DND-41 (cell line): Measurements from ENCODE around the gene TAS1R3.

Experiments
- ATAC-seq: fragments of 200-7000 bp; cut with Tn5 transposase; 3 replicates; pipeline ENCODE4 v1.9.1; 2021; ENCODE audit warnings: low read depth; ENCODE audit not compliant: insufficient read depth
- DNase-seq: peaks from one replicate; pipeline ENCODE4 v3.0.0-alpha.2; 2020
- H2AFZ ChIP-seq: 2 replicates; pipeline ENCODE4 v1.6.0; 2012; ENCODE audit warnings: low read depth, low read length
- H3K27ac ChIP-seq: 2 replicates; pipeline ENCODE4 v1.5.1; 2012; ENCODE audit warnings: low read length, inconsistent platforms
- H3K27me3 ChIP-seq: fragments of 200-600 bp; sonication (generic); 2 replicates; pipeline ENCODE4 v1.6.0; 2012; ENCODE audit warnings: low read length, mild to moderate bottlenecking, inconsistent platforms; ENCODE audit not compliant: insufficient read depth, poor library complexity
- H3K36me3 ChIP-seq: 2 replicates; pipeline ENCODE4 v1.5.1; 2012; ENCODE audit warnings: low read length, inconsistent platforms; ENCODE audit not compliant: insufficient read depth
- H3K4me1 ChIP-seq: 2 replicates; pipeline ENCODE4 v1.5.1; 2012; ENCODE audit warnings: mild to moderate bottlenecking, low read length; ENCODE audit not compliant: insufficient read depth
- H3K4me2 ChIP-seq: 2 replicates; pipeline ENCODE4 v1.6.0; 2012; ENCODE audit warnings: mild to moderate bottlenecking, moderate library complexity, low read length, inconsistent platforms; ENCODE audit not compliant: insufficient read depth
- H3K4me3 ChIP-seq, 2 experiments: fragments of 200-600 bp in 1 of 2; shearing (Covaris generic) in 1 of 2; 2 replicates each; pipeline ENCODE4 v1.5.1; 2012 to 2016; ENCODE audit warnings: inconsistent platforms in 2 of 2, low read length in 2 of 2, mild to moderate bottlenecking in 2 of 2, low read depth in 1 of 2, moderate library complexity in 1 of 2
- H3K79me2 ChIP-seq: 2 replicates; pipeline ENCODE4 v1.6.0; 2012; ENCODE audit warnings: low read length, inconsistent platforms; ENCODE audit not compliant: insufficient read depth
- H3K9ac ChIP-seq: 2 replicates; pipeline ENCODE4 v1.6.0; 2012; ENCODE audit warnings: low read depth, mild to moderate bottlenecking, inconsistent platforms, low read length, moderate library complexity
- H3K9me3 ChIP-seq: 2 replicates; pipeline ENCODE4 v1.5.1; 2012; ENCODE audit warnings: low read length, moderate library complexity, mild to moderate bottlenecking, inconsistent platforms; ENCODE audit not compliant: insufficient read depth, severe bottlenecking
- H4K20me1 ChIP-seq: 2 replicates; pipeline ENCODE4 v1.6.0; 2012; ENCODE audit warnings: low read length; ENCODE audit not compliant: insufficient read depth
- CTCF ChIP-seq: IDR thresholded peaks from 2 replicates; pipeline ENCODE4 v1.5.1; 2012; ENCODE audit warnings: borderline replicate concordance, low read length, moderate library complexity, mild to moderate bottlenecking; ENCODE audit not compliant: poor library complexity, severe bottlenecking; ENCODE audit errors: extremely low read depth
- EZH2 ChIP-seq: IDR thresholded peaks from 3 replicates; pipeline ENCODE4 v1.6.1; 2012; ENCODE audit warnings: borderline replicate concordance, low read depth, mild to moderate bottlenecking, moderate library complexity, low read length, inconsistent platforms; ENCODE audit not compliant: severe bottlenecking

The TAS1R3 gene

GRCh38 chr1:1347026-1347595, 16.0 kb downstream of the TAS1R3 start:
- TF ChIP-seq EZH2 = no peak
- no peak for TF ChIP-seq CTCF
- Histone ChIP-seq H3K36me3 (peaks cover 1% of the 10 kb centered on the region), H3K4me1 (peaks cover 33% of the 10 kb centered on the region), H3K4me2 (peak overlapping the region; percentile 84), H3K79me2 (peaks cover 53% of the 10 kb centered on the region), H2AFZ (no peak overlapping the region), H3K9me3 (no peaks in the 10 kb centered on the region), H3K9ac (peak overlapping the region; percentile 82), H3K27ac (no peak overlapping the region), H3K4me3 (peak overlapping the region in 1 of 2 experiments; percentile 96; a peak in 2 of 4 replicates), H3K27me3 (no peaks in the 10 kb centered on the region), H4K20me1 (peaks cover 71% of the 10 kb centered on the region)
- no peak for DNase-seq
- ATAC-seq = no peak

GRCh38 chr1:1347663-1348419, 16.8 kb downstream of the TAS1R3 start:
- H3K79me2 ChIP-seq = peaks cover 53% of the 10 kb centered on the region

GRCh38 chr1:1348420-1349255, 17.6 kb downstream of the TAS1R3 start:
- Histone ChIP-seq H3K4me1 (peaks cover 33% of the 10 kb centered on the region), H2AFZ (peak overlapping the region; percentile 86), H3K27me3 (no peaks in the 10 kb centered on the region), H3K9me3 (no peaks in the 10 kb centered on the region), H3K79me2 (peaks cover 52% of the 10 kb centered on the region), H3K9ac (peak overlapping the region; percentile 82), H3K4me3 (peak overlapping the region; percentile 75 to 96; a peak in 3 of 4 replicates), H4K20me1 (peaks cover 67% of the 10 kb centered on the region), H3K36me3 (no peaks in the 10 kb centered on the region; the same call in none of the 2 replicates), H3K27ac (peak overlapping the region; percentile 57), H3K4me2 (peak overlapping the region; percentile 84)
- DNase-seq (no peak), ATAC-seq (no peak; the same call in 2 of the 3 replicates)
- no peak for TF ChIP-seq EZH2
- TF ChIP-seq CTCF = no peak

More at GRCh38 chr1:1347663-1348419, 16.8 kb downstream of the TAS1R3 start:
- H2AFZ ChIP-seq = no peak overlapping the region
- peaks cover 33% of the 10 kb centered on the region for H3K4me1 ChIP-seq
- H3K4me2 ChIP-seq = peak overlapping the region; percentile 84
- H3K9me3 ChIP-seq = no peaks in the 10 kb centered on the region
- H3K9ac ChIP-seq = peak overlapping the region; percentile 82
- peak overlapping the region; percentile 75 to 96; a peak in 3 of 4 replicates for H3K4me3 ChIP-seq
- H3K36me3 ChIP-seq = no peaks in the 10 kb centered on the region; the same call in none of the 2 replicates
- H4K20me1 ChIP-seq = peaks cover 71% of the 10 kb centered on the region
- TF ChIP-seq EZH2 (no peak), CTCF (no peak)
- H3K27ac ChIP-seq = peak overlapping the region; percentile 52; the same call in 1 of the 2 replicates
- H3K27me3 ChIP-seq = no peaks in the 10 kb centered on the region
- ATAC-seq (no peak), DNase-seq (no peak)
